Body of pancreas (tissue), 4 donors: ENCODE data around the gene ACTL8. TPM values are rescaled to one million over a fixed set of nuclear protein-coding genes. Genes with fewer than 3 reads are reported as not detected.

ENCODE experiments used
- ATAC-seq: fragments of 150-250 bp; one replicate; pipeline ENCODE4 v1.9.1; 2016
- DNase-seq, 4 donors: peaks; one replicate each; pipeline ENCODE4 v3.0.0-alpha.2; 2019
- H3K27ac ChIP-seq, 4 donors: fragments of 200-600 bp; sonication (generic); 1 replicate in 3 of 4; 2 replicates in 1 of 4; pipeline versions ENCODE4 v1.5.1 to v1.6.1; 2016 to 2019; ENCODE audit warnings: mild to moderate bottlenecking in 1 of 4, mixed read lengths in 1 of 4, moderate library complexity in 1 of 4
- H3K27me3 ChIP-seq, 2 donors: fragments of 200-600 bp; sonication (generic); one replicate each; pipeline ENCODE4 v1.6.0; 2016; ENCODE audit warnings: mild to moderate bottlenecking in 1 of 2
- H3K36me3 ChIP-seq, 2 donors: fragments of 200-600 bp; sonication (generic); replicated peaks in 1 of 2; 2 replicates each; pipeline ENCODE4 v1.5.1; 2016; ENCODE audit warnings: low read depth in 2 of 2; ENCODE audit not compliant: insufficient read depth in 1 of 2
- H3K4me1 ChIP-seq: fragments of 200-600 bp; sonication (generic); one replicate; pipeline ENCODE4 v1.6.0; 2016
- H3K4me3 ChIP-seq, 2 donors: fragments of 200-600 bp; sonication (generic); 1 replicate in 1 of 2; 2 replicates in 1 of 2; pipeline ENCODE4 v1.5.1; 2016 to 2019
- H3K9me3 ChIP-seq, 3 donors: fragments of 200-600 bp; sonication (generic); 1 replicate in 2 of 3; 2 replicates in 1 of 3; pipeline ENCODE4 v1.5.1; 2016
- POLR2A ChIP-seq, 3 donors: fragments of 450-650 bp; IDR thresholded peaks; one replicate each; pipeline ENCODE4 v1.6.1; 2016; ENCODE audit warnings: antibody characterized with exemption in 3 of 3, mild to moderate bottlenecking in 2 of 3
- WGBS, 2 donors: methylation state at CpG; one replicate each; pipeline ENCODE4 v1.1.5; 2017; 5-methylcytosine and 5-hydroxymethylcytosine counted together
- intact Hi-C: fragments of 100-400 bp; cut with DNase I; formaldehyde crosslinking; loops from one replicate; pipeline ENCODE4 v1.15.1; 2023
- total RNA-seq, 2 donors: library from RNA; depleted of rRNA; stranded (reverse); fragments of >200 nt; gene quantifications; one replicate each; pipeline ENCODE4 v1.1.0, GENCODE V29; 2016
- TF ChIP-seq, protein P1 (sequence below), 7 experiments: fragments of 450-650 bp in 4 of 7; fragments of 200-600 bp in 3 of 7; sonication (generic) in 3 of 7; IDR thresholded peaks; one replicate each; pipeline ENCODE4 v1.5.1; 2016 to 2019; ENCODE audit warnings: antibody characterized with exemption in 7 of 7

Gene ACTL8
- total RNA-seq, 2 donors from 2014 or later: not detected

- Histone ChIP-seq H3K9me3 (no peaks in the 10 kb centered on the region), H3K27ac (no peak overlapping the region), H3K4me3 (no peak overlapping the region), H3K27me3 (no peaks in the 10 kb centered on the region), H3K36me3 (no peaks in the 10 kb centered on the region), H3K4me1 (no peaks in the 10 kb centered on the region)
- TF ChIP-seq POLR2A (IDR thresholded peaks at IDR 0.05): no peak
- TF ChIP-seq, protein P1, sequence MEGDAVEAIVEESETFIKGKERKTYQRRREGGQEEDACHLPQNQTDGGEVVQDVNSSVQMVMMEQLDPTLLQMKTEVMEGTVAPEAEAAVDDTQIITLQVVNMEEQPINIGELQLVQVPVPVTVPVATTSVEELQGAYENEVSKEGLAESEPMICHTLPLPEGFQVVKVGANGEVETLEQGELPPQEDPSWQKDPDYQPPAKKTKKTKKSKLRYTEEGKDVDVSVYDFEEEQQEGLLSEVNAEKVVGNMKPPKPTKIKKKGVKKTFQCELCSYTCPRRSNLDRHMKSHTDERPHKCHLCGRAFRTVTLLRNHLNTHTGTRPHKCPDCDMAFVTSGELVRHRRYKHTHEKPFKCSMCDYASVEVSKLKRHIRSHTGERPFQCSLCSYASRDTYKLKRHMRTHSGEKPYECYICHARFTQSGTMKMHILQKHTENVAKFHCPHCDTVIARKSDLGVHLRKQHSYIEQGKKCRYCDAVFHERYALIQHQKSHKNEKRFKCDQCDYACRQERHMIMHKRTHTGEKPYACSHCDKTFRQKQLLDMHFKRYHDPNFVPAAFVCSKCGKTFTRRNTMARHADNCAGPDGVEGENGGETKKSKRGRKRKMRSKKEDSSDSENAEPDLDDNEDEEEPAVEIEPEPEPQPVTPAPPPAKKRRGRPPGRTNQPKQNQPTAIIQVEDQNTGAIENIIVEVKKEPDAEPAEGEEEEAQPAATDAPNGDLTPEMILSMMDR (IDR thresholded peaks at IDR 0.05): no peak
- ATAC-seq (no peak), DNase-seq (no peak)
- intact Hi-C loops: no loop called here
- WGBS, 2 donors: 50 to 57% methylated on average over 4 of the region's 4 CpGs
These were observed 73.9 kb downstream of the ACTL8 start for GRCh38 chr1:17828991-17829390.

DNA sequence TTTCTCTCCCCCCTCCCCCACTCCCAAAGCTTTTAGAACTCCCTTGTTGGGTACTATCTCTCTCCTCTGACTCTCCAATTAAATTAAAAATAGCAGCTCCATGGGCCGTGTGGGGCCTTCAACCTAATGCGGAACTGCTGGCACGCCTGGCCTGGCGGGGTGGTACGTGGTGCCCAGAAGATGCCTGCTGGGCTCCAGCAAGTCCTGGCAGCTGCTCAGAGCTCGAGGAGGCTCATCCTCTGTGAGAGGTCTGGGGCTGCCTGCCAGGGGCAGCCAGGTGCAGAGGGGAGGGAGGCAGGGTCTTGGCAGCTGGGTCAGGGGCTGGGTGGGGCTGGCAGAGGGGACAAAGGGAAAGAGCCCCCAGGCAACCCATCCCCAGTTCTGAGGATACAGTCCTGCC is 74.4 kb downstream of the ACTL8 start:
- DNase-seq (no peak), ATAC-seq (no peak)
- Histone ChIP-seq H3K9me3 (no peaks in the 10 kb centered on the region), H3K4me3 (no peak overlapping the region), H3K36me3 (no peaks in the 10 kb centered on the region), H3K4me1 (no peaks in the 10 kb centered on the region), H3K27me3 (no peaks in the 10 kb centered on the region), H3K27ac (no peak overlapping the region)
- intact Hi-C loops: no loop called here
- TF ChIP-seq POLR2A (IDR thresholded peaks at IDR 0.05): no peak
- TF ChIP-seq, protein P1 (IDR thresholded peaks at IDR 0.05): no peak
- WGBS, 2 donors: 54 to 59% methylated on average over 5 to 6 of the region's 6 CpGs

DNA sequence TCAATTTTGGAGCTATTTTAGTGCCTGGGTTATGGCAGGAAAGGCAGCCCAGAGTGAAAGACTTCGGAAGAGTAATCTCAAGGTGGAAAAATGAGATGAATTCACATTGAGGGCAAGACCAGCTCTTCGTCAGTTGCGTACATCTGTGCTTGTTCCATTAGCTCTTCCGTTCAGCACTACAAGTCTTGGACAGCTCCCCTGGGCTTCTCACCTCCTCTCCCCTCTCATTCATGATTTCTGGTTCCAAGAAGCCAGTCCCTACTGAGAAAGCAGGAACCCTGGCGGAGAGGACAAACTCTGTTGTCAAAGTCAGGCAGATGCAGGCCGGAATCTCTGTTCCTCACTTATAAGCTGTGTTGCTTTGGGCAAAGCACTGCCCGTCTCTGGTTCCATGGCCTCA is 76.5 kb downstream of the ACTL8 start:
- H3K36me3 ChIP-seq: no peaks in the 10 kb centered on the region
- no peaks in the 10 kb centered on the region for H3K27me3 ChIP-seq
- H3K27ac ChIP-seq: no peak overlapping the region
- H3K4me3 ChIP-seq: no peak overlapping the region
- 45 to 51% methylated on average over 7 of the region's 7 CpGs for WGBS, 2 donors
- ATAC-seq: no peak
- no peaks in the 10 kb centered on the region for H3K9me3 ChIP-seq
- TF ChIP-seq POLR2A (IDR thresholded peaks at IDR 0.05): no peak
- TF ChIP-seq, protein P1 (IDR thresholded peaks at IDR 0.05): no peak
- intact Hi-C loops: no loop called here
- peak in 2 of 4 donors; percentile 15 to 27 for DNase-seq
- no peaks in the 10 kb centered on the region for H3K4me1 ChIP-seq

DNA sequence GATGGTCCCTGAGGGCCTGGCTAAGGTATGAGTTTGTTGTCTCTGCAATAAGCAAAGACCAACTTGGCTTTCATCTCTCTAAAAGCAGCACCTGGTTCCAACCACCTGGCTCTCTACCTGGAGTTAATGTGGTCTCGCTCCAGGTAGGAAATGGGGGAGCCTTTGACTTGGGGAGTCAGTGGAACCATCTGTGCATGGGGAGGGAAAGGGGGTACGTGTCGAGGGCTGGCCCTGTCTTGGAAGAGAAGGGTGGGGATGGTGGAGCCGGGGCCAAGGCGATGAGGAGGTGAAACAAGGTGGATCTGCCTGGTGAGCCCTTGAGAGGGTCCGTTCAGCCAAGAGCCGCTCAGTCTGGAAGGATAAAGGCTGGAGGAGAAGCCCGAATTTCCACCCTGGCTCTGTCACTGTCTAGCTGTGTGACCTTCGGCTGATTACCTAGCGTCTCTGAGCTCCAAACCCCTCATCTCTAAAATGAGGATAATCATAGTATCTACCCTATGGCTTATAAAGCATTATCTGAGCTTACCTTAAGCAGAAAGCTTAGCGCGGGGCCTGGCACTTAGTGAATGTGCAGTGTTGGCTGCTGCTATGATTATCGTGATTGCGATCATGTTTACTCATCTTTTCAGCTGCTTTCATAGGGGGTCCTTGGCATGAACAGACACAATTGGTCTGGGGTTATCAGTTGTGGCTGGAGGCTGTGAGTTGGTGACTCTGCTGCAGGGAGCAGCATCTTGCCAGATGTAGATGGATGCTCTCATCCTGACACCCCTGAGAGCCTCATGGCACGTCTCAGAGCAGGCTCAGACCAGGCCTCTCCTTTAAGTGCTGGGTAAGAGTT is 78.7 kb downstream of the ACTL8 start:
- Histone ChIP-seq H3K9me3 (no peaks in the 10 kb centered on the region), H3K36me3 (no peaks in the 10 kb centered on the region), H3K27ac (no peak overlapping the region), H3K4me1 (no peaks in the 10 kb centered on the region), H3K27me3 (no peaks in the 10 kb centered on the region), H3K4me3 (no peak overlapping the region)
- TF ChIP-seq POLR2A (IDR thresholded peaks at IDR 0.05): no peak
- TF ChIP-seq, protein P1 (IDR thresholded peaks at IDR 0.05): no peak
- DNase-seq (no peak), ATAC-seq (no peak)
- WGBS, 2 donors: 81 to 84% methylated on average over 14 to 15 of the region's 15 CpGs
- intact Hi-C loops: no loop called here
